K562 (cell line): ENCODE data around the gene POMZP3. TPM values are rescaled to one million over a fixed set of nuclear protein-coding genes. Genes with fewer than 3 reads are reported as not detected.
"Not testable (repeated sequence)": the region's sequence is repeated elsewhere in the genome, so short reads cannot be mapped to it uniquely, and the experiment has no call there.

Experiments used
- ATAC-seq: fragments of 200-7000 bp; cut with Tn5 transposase; 3 replicates; pipeline ENCODE4 v1.9.1; 2020; ENCODE audit warnings: moderate library complexity
- BruUV-seq: library from RNA; stranded (reverse); fragments of 400-500 nt; replicated peaks from 2 replicates; lab custom pipeline; 2021; lab: Mats Ljungman, UMichigan
- CTCF ChIA-PET: fragments of 300-600 bp; formaldehyde crosslinking; extraction: SDS; loops from one replicate; lab custom pipeline; 2021; ENCODE audit warnings: low intra/inter-chr PET ratio; lab: Yijun Ruan, JAX
- POLR2A ChIA-PET: fragments of 300-600, 350-650 bp; sonication (Branson Sonifier 250); formaldehyde crosslinking; extraction: SDS; loops from one replicate; lab custom pipeline; 2021; ENCODE audit warnings: antibody characterized with exemption, inconsistent platforms; lab: Yijun Ruan, JAX
- DNase-seq, 4 experiments: peaks; one replicate each; pipeline versions ENCODE4 v3.0.0 to v3.0.0-alpha.2; 2011 to 2018; ENCODE audit warnings: low spot score in 3 of 4, mixed read lengths in 3 of 4; ENCODE audit errors: extremely low read depth in 1 of 4
- FAIRE-seq: peaks from 2 replicates; lab custom pipeline; 2011; peaks lifted over from hg19 to GRCh38; lab: Jason Lieb, UNC
- H2AFZ ChIP-seq: 2 replicates; pipeline ENCODE4 v1.6.0; 2011; ENCODE audit warnings: low read depth, low read length, control low read depth, inconsistent platforms
- H3K27ac ChIP-seq: fragments of 200-600 bp; 3 replicates; pipeline ENCODE4 v1.8.0; 2011; ENCODE audit warnings: low read depth, mild to moderate bottlenecking, control low read depth, inconsistent platforms, low read length, moderate library complexity, mixed read lengths; ENCODE audit errors: extremely low read depth
- H3K27me3 ChIP-seq, 2 experiments: fragments of 300-600 bp in 1 of 2; 2 replicates in 1 of 2; 3 replicates in 1 of 2; pipeline versions ENCODE4 v1.6.0 to v1.8.0; 2011; ENCODE audit warnings: inconsistent platforms in 2 of 2, low read length in 2 of 2, mild to moderate bottlenecking in 1 of 2, mixed read lengths in 1 of 2, moderate library complexity in 1 of 2; ENCODE audit not compliant: control insufficient read depth in 2 of 2, insufficient read depth in 2 of 2
- H3K36me3 ChIP-seq: fragments of 300-600 bp; 3 replicates; pipeline ENCODE4 v1.8.0; 2011; ENCODE audit warnings: mild to moderate bottlenecking, low read length, inconsistent platforms; ENCODE audit not compliant: control insufficient read depth, insufficient read depth
- H3K4me1 ChIP-seq, 2 experiments: fragments of 200-600 bp in 1 of 2; replicated peaks in 1 of 2; 2 replicates in 1 of 2; 3 replicates in 1 of 2; pipeline versions ENCODE4 v1.5.1 to v1.8.0; 2011; ENCODE audit warnings: inconsistent platforms in 2 of 2, low read length in 2 of 2, mild to moderate bottlenecking in 1 of 2, mixed read lengths in 1 of 2, moderate library complexity in 1 of 2; ENCODE audit not compliant: control insufficient read depth in 2 of 2, insufficient read depth in 2 of 2
- H3K4me2 ChIP-seq: 2 replicates; pipeline ENCODE4 v1.6.1; 2011; ENCODE audit warnings: low read length, control low read depth, inconsistent platforms, mixed read lengths; ENCODE audit not compliant: insufficient read depth
- H3K4me3 ChIP-seq: fragments of 200-600 bp; sonication (generic), shearing (Covaris generic); 2 replicates; pipeline ENCODE4 v1.5.1; 2016; ENCODE audit warnings: control low read depth, inconsistent platforms
- H3K79me2 ChIP-seq: fragments of 200-600 bp; 3 replicates; pipeline ENCODE4 v1.8.0; 2011; ENCODE audit warnings: low read length, inconsistent platforms; ENCODE audit not compliant: control insufficient read depth, insufficient read depth
- H3K9ac ChIP-seq, 2 experiments: 2 replicates each; pipeline versions ENCODE4 v1.6.0 to v1.6.1; 2011; ENCODE audit warnings: low read depth in 2 of 2, low read length in 2 of 2, control low read depth in 1 of 2, inconsistent platforms in 1 of 2, mild to moderate bottlenecking in 1 of 2, mixed read lengths in 1 of 2; ENCODE audit not compliant: insufficient read depth in 1 of 2
- H3K9me1 ChIP-seq: one replicate; pipeline ENCODE4 v1.6.0; 2011; ENCODE audit warnings: inconsistent platforms, mild to moderate bottlenecking, low read length, moderate library complexity; ENCODE audit not compliant: control insufficient read depth, insufficient read depth
- H3K9me3 ChIP-seq: replicated peaks from 2 replicates; pipeline ENCODE4 v1.5.1; 2011; ENCODE audit warnings: low read depth, low read length, inconsistent platforms; ENCODE audit not compliant: control insufficient read depth, insufficient read depth
- H4K20me1 ChIP-seq: replicated peaks from 2 replicates; pipeline ENCODE4 v1.6.1; 2011; ENCODE audit warnings: low read length, inconsistent platforms, mixed read lengths; ENCODE audit not compliant: control insufficient read depth, insufficient read depth
- CEBPB ChIP-seq: fragments of 450-650 bp; IDR thresholded peaks from 2 replicates; pipeline ENCODE4 v1.6.1; 2016; ENCODE audit warnings: missing genetic modification characterization, missing compliant biosample characterization
- CEBPG ChIP-seq, 3 experiments: fragments of 200-800 bp in 1 of 3; sonication (Bioruptor generic) in 1 of 3; sonication (generic) in 1 of 3; formaldehyde crosslinking in 1 of 3; IDR thresholded peaks in 2 of 3; conservative IDR thresholded peaks in 1 of 3; 2 replicates each; pipeline versions ENCODE4 v1.6.1 to v1.8.0; 2016 to 2022; ENCODE audit warnings: missing compliant biosample characterization in 2 of 3, missing genetic modification characterization in 2 of 3, mild to moderate bottlenecking in 1 of 3, missing genetic modification reagents in 1 of 3
- NR2C2 ChIP-seq, 2 experiments: fragments of 200-800 bp in 1 of 2; sonication (Bioruptor generic) in 1 of 2; sonication (generic) in 1 of 2; formaldehyde crosslinking in 1 of 2; IDR thresholded peaks; 2 replicates each; pipeline versions ENCODE4 v1.6.1 to v1.8.0; 2016 to 2022; ENCODE audit warnings: mild to moderate bottlenecking in 1 of 2, missing compliant biosample characterization in 1 of 2, missing genetic modification characterization in 1 of 2, missing genetic modification reagents in 1 of 2
- WGBS: fragments of 100-300 bp; shearing (Covaris generic); methylation state at CpG from one replicate; pipeline ENCODE4 v1.1.6; 2016; ENCODE audit warnings: low coverage, mixed read lengths; ENCODE audit not compliant: insufficient coverage; ENCODE audit errors: missing lambda C conversion rate; 5-methylcytosine and 5-hydroxymethylcytosine counted together
- in situ Hi-C: fragments of 300-500 bp; cut with MboI; formaldehyde crosslinking; loops from 4 replicates; pipeline ENCODE4 v1.15.0; 2018; ENCODE audit warnings: inconsistent platforms, mixed read lengths
- intact Hi-C: fragments of 100-400 bp; cut with micrococcal nuclease; formaldehyde crosslinking; loops from 2 replicates; pipeline ENCODE4 v1.14.2; 2022
- polyA plus RNA-seq, 8 experiments: library from polyadenylated mRNA; depleted of rRNA in 4 of 8; stranded (reverse) in 5 of 8; unstranded in 3 of 8; fragments of >200 nt; fragmentation: Nextera tagmentation in 2 of 8; fragmentation: Illumina TruSeq in 1 of 8; extraction: Ambion mirVana in 2 of 8; extraction: Trizol in 1 of 8; gene quantifications; 2 replicates each; pipeline versions ENCODE4 v1.2.1 to v1.2.3, GENCODE V29; 2011 to 2014; ENCODE audit warnings: inconsistent platforms in 1 of 8, missing spikeins in 1 of 8
- total RNA-seq, 7 experiments: library from RNA; depleted of rRNA in 6 of 7; stranded (reverse); fragments of >200 nt in 6 of 7; fragmentation: Illumina TruSeq in 2 of 7; extraction: Trizol in 2 of 7; gene quantifications; 2 replicates each; pipeline versions ENCODE4 v1.2.1 to v1.2.3, GENCODE V29; 2011 to 2021; ENCODE audit warnings: low replicate concordance in 1 of 7

POMZP3 gene
- total and polyA plus RNA-seq, 9 of the 15 experiments (the other 6 are each of a cell fraction or from before 2014, with no cell fraction given), result 2.3 to 15.8 (median 4.0) TPM

GRCh38 chr7:76600650-76601049 lies 26.4 kb downstream of the POMZP3 start:
- H3K27ac ChIP-seq; intact Hi-C loops; H3K4me1 ChIP-seq; CTCF ChIA-PET; ATAC-seq; DNase-seq; H3K36me3 ChIP-seq; FAIRE-seq; TF ChIP-seq CEBPG (CRISPR knock-in tag; IDR thresholded peaks at IDR 0.05): not testable (repeated sequence)
- 98% methylated on average over 2 of the region's 3 CpGs for WGBS
- in situ Hi-C loops, result loop anchor here (10.0 kb wide), 1 partner anchor 96 kb away; no protein-coding TSS in a partner anchor
- TF ChIP-seq CEBPG (tag; conservative IDR thresholded peaks at IDR 0.05 in 1 of 2, IDR thresholded peaks at IDR 0.05 in 1 of 2) (peak in 1 of 2 experiments; percentile 35; a peak in 1 of 4 replicates), CEBPB (tag) (peak; percentile 47)
- TF ChIP-seq, all 486 proteins: peak for 2; not testable (repeated sequence) for 484
- H2AFZ ChIP-seq, H3K79me2 ChIP-seq, H3K27me3 ChIP-seq, H4K20me1 ChIP-seq, H3K4me3 ChIP-seq, POLR2A ChIA-PET, H3K9ac ChIP-seq, H3K9me1 ChIP-seq, H3K4me2 ChIP-seq, BruUV-seq, H3K9me3 ChIP-seq: not testable (repeated sequence)

- H4K20me1 ChIP-seq; H3K27ac ChIP-seq; H3K4me3 ChIP-seq; BruUV-seq; H3K9me3 ChIP-seq; POLR2A ChIA-PET; H3K4me2 ChIP-seq; H2AFZ ChIP-seq; DNase-seq; H3K4me1 ChIP-seq; H3K79me2 ChIP-seq; H3K27me3 ChIP-seq; CTCF ChIA-PET; H3K36me3 ChIP-seq; H3K9ac ChIP-seq; FAIRE-seq; H3K9me1 ChIP-seq; intact Hi-C loops; TF ChIP-seq CEBPG, NR2C2 (CRISPR knock-in tag; IDR thresholded peaks at IDR 0.05): not testable (repeated sequence)
- ATAC-seq, result peak; percentile 73
- peak in 1 of 2 experiments; percentile 53; a peak in 1 of 4 replicates for TF ChIP-seq CEBPG (tag; conservative IDR thresholded peaks at IDR 0.05 in 1 of 2, IDR thresholded peaks at IDR 0.05 in 1 of 2)
- peak; percentile 47; the same call in 1 of the 2 replicates for TF ChIP-seq NR2C2 (tag; IDR thresholded peaks at IDR 0.05)
- in situ Hi-C loops, result loop anchor here (10.0 kb wide), 1 partner anchor 95 kb away; no protein-coding TSS in a partner anchor
- 88% methylated on average over 1 of the region's 2 CpGs for WGBS
Measured at GRCh38 chr7:76600116-76600482, 27.0 kb downstream of the POMZP3 start.
